Panc1 (cell line): ENCODE data around the gene FFAR3.

Experiments used
- CTCF ChIP-seq: fragments of 450-650 bp; IDR thresholded peaks from 2 replicates; pipeline ENCODE4 v1.5.1; 2017; ENCODE audit warnings: mild to moderate bottlenecking
- POLR2AphosphoS5 ChIP-seq: IDR thresholded peaks from 2 replicates; pipeline ENCODE4 v1.6.1; 2012; ENCODE audit warnings: mild to moderate bottlenecking, low read depth, low read length, moderate library complexity
- SIN3A ChIP-seq: IDR thresholded peaks from 2 replicates; pipeline ENCODE4 v1.6.1; 2012; ENCODE audit warnings: low read depth, mild to moderate bottlenecking, low read length, moderate library complexity, borderline replicate concordance; ENCODE audit not compliant: insufficient read depth
- TCF7L2 ChIP-seq: IDR thresholded peaks from 2 replicates; pipeline ENCODE4 v1.6.1; 2011; ENCODE audit warnings: mild to moderate bottlenecking, low read depth, low read length, inconsistent platforms

GRCh38 chr19:35328851-35329285 lies 29.4 kb upstream of the FFAR3 start, which contains the start of gene CD22:
- TF ChIP-seq TCF7L2: no peak
- no peak for TF ChIP-seq CTCF
- no peak for TF ChIP-seq POLR2AphosphoS5
- TF ChIP-seq SIN3A: no peak
